Keratinocyte (primary cell): ENCODE measurements around the gene SLC23A2. TPM values are rescaled to one million over a fixed set of nuclear protein-coding genes. Genes with fewer than 3 reads are reported as not detected.
A peak's percentile ranks its signal among the peaks of the same experiment; 100 is the strongest.

Experiments used
- DNase-seq: peaks from one replicate; pipeline ENCODE4 v3.0.0-alpha.2; 2011; ENCODE audit warnings: low read depth, missing footprints, low spot score
- FAIRE-seq: peaks from 2 replicates; lab custom pipeline; 2011; peaks lifted over from hg19 to GRCh38; lab: Jason Lieb, UNC
- H2AFZ ChIP-seq: 2 replicates; pipeline ENCODE4 v1.6.0; 2012; ENCODE audit warnings: low read length, control low read depth, inconsistent platforms; ENCODE audit not compliant: control insufficient read depth
- H3K27ac ChIP-seq: 2 replicates; pipeline ENCODE4 v1.5.1; 2011; ENCODE audit warnings: low read length; ENCODE audit not compliant: control insufficient read depth, insufficient read depth
- H3K27me3 ChIP-seq: 3 replicates; pipeline ENCODE4 v1.6.0; 2011; ENCODE audit warnings: low read length; ENCODE audit not compliant: control insufficient read depth, insufficient read depth; ENCODE audit errors: extremely low read depth
- H3K36me3 ChIP-seq, 2 experiments: 2 replicates in 1 of 2; 3 replicates in 1 of 2; pipeline ENCODE4 v1.5.1; 2011; ENCODE audit warnings: low read length in 2 of 2, mild to moderate bottlenecking in 1 of 2; ENCODE audit not compliant: control insufficient read depth in 2 of 2, insufficient read depth in 2 of 2; ENCODE audit errors: extremely low read depth in 1 of 2
- H3K4me1 ChIP-seq: 3 replicates; pipeline ENCODE4 v1.5.1; 2011; ENCODE audit warnings: low read length; ENCODE audit not compliant: control insufficient read depth, insufficient read depth; ENCODE audit errors: extremely low read depth
- H3K4me2 ChIP-seq: 3 replicates; pipeline ENCODE4 v1.6.0; 2011; ENCODE audit warnings: low read depth, low read length; ENCODE audit not compliant: control insufficient read depth, insufficient read depth; ENCODE audit errors: extremely low read depth
- H3K4me3 ChIP-seq, 3 experiments: fragments of 200-600 bp in 1 of 3; sonication (generic) in 1 of 3; 2 replicates in 2 of 3; 3 replicates in 1 of 3; pipeline ENCODE4 v1.5.1; 2011 to 2016; ENCODE audit warnings: low read length in 3 of 3, mild to moderate bottlenecking in 3 of 3, control low read depth in 2 of 3, inconsistent platforms in 1 of 3, low read depth in 1 of 3, mixed read lengths in 1 of 3, mixed run types in 1 of 3, moderate library complexity in 1 of 3; ENCODE audit not compliant: control insufficient read depth in 2 of 3, insufficient read depth in 2 of 3; ENCODE audit errors: extremely low read depth in 1 of 3
- H3K79me2 ChIP-seq: 2 replicates; pipeline ENCODE4 v1.6.0; 2012; ENCODE audit warnings: low read length; ENCODE audit not compliant: control insufficient read depth, insufficient read depth
- H3K9ac ChIP-seq: 3 replicates; pipeline ENCODE4 v1.6.0; 2011; ENCODE audit warnings: low read length; ENCODE audit not compliant: control insufficient read depth, insufficient read depth; ENCODE audit errors: extremely low read depth
- H3K9me1 ChIP-seq: 3 replicates; pipeline ENCODE4 v1.6.0; 2011; ENCODE audit warnings: low read length; ENCODE audit not compliant: control insufficient read depth, insufficient read depth; ENCODE audit errors: extremely low read depth
- H3K9me3 ChIP-seq: 2 replicates; pipeline ENCODE4 v1.5.1; 2012; ENCODE audit warnings: low read depth, low read length; ENCODE audit not compliant: control insufficient read depth
- H4K20me1 ChIP-seq: 3 replicates; pipeline ENCODE4 v1.6.0; 2011; ENCODE audit warnings: low read length; ENCODE audit not compliant: control insufficient read depth, insufficient read depth; ENCODE audit errors: extremely low read depth
- EZH2 ChIP-seq: IDR thresholded peaks from one replicate; pipeline ENCODE4 v1.6.1; 2012; ENCODE audit warnings: inconsistent platforms, mild to moderate bottlenecking, low read length, moderate library complexity
- dilution Hi-C: fragments of 300-500 bp; cut with MboI; formaldehyde crosslinking; loops from one replicate; pipeline ENCODE4 v1.7.0; 2020; ENCODE audit warnings: low sequenced_read_pairs; ENCODE audit not compliant: extremely low pct_ligation_motif_present
- polyA plus RNA-seq, 5 experiments: library from polyadenylated mRNA; depleted of rRNA in 3 of 5; stranded (reverse) in 3 of 5; stranded (forward) in 1 of 5; unstranded in 1 of 5; fragments of >200 nt; gene quantifications; 1 replicate in 1 of 5; 2 replicates in 3 of 5; 3 replicates in 1 of 5; pipeline versions ENCODE4 v1.2.1 to v1.2.3, GENCODE V29; 2011 to 2012; ENCODE audit warnings: missing spikeins in 2 of 5, low read depth in 1 of 5, low replicate concordance in 1 of 5
- TF ChIP-seq, protein P1 (sequence below), 3 experiments: IDR thresholded peaks in 1 of 3; conservative IDR thresholded peaks in 1 of 3; optimal IDR thresholded peaks in 1 of 3; 2 replicates in 2 of 3; 3 replicates in 1 of 3; pipeline versions ENCODE3 to v1.5.1; 2011; ENCODE audit warnings: low read length in 3 of 3, mild to moderate bottlenecking in 3 of 3, moderate library complexity in 2 of 3, control low read depth in 1 of 3, inconsistent platforms in 1 of 3; ENCODE audit not compliant: insufficient read depth in 2 of 3; ENCODE audit errors: extremely low read depth in 1 of 3

Gene SLC23A2
- polyA plus RNA-seq, 1 donor (not counting 4 experiments of a cell fraction or from before 2014, with no cell fraction given): 13.4 TPM

GRCh38 chr20:4947817-4948559 lies 53.3 kb downstream of the SLC23A2 start:
- no peak for FAIRE-seq

DNA sequence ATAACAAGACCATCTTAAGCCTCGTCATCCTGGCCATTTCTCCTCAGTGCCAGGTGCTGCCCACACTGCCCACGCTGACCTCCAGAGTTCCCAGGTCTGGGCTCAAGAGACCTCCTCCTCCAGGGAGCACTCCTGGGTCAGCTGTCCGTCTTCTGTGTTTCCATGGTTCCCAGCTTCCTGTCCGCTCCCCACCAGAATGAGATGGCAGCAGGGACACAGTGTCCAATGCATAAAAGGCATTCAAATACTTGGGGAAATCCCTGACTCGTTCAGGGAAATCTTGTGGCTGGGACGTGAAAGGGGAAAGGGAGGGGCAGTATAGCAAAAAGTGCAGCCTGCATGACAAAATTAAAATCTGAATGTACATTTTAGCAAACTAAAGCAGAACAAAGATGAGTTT lies 54.3 kb downstream of the SLC23A2 start:
- Histone ChIP-seq H4K20me1 (no peaks in the 10 kb centered on the region), H3K27me3 (no peaks in the 10 kb centered on the region), H3K36me3 (peaks cover 0 to 2% of the 10 kb centered on the region in 2 experiments), H3K79me2 (peaks cover 2% of the 10 kb centered on the region), H2AFZ (no peak overlapping the region), H3K4me1 (peaks cover 19% of the 10 kb centered on the region), H3K9me3 (no peaks in the 10 kb centered on the region), H3K27ac (no peak overlapping the region), H3K9ac (no peak overlapping the region), H3K4me2 (no peak overlapping the region), H3K4me3 (no peak overlapping the region), H3K9me1 (no peaks in the 10 kb centered on the region)
- dilution Hi-C loops: no loop called here
- no peak for TF ChIP-seq EZH2
- TF ChIP-seq, protein P1, sequence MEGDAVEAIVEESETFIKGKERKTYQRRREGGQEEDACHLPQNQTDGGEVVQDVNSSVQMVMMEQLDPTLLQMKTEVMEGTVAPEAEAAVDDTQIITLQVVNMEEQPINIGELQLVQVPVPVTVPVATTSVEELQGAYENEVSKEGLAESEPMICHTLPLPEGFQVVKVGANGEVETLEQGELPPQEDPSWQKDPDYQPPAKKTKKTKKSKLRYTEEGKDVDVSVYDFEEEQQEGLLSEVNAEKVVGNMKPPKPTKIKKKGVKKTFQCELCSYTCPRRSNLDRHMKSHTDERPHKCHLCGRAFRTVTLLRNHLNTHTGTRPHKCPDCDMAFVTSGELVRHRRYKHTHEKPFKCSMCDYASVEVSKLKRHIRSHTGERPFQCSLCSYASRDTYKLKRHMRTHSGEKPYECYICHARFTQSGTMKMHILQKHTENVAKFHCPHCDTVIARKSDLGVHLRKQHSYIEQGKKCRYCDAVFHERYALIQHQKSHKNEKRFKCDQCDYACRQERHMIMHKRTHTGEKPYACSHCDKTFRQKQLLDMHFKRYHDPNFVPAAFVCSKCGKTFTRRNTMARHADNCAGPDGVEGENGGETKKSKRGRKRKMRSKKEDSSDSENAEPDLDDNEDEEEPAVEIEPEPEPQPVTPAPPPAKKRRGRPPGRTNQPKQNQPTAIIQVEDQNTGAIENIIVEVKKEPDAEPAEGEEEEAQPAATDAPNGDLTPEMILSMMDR (optimal IDR thresholded peaks at IDR 0.05 in 1 of 3, IDR thresholded peaks at IDR 0.05 in 1 of 3, conservative IDR thresholded peaks at IDR 0.05 in 1 of 3; ENCODE audit: extremely low read depth in 1 of 3, insufficient read depth in 2 of 3, low read length in 3 of 3): no peak
- DNase-seq (no peak), FAIRE-seq (no peak)

More at GRCh38 chr20:4947817-4948559, 53.3 kb downstream of the SLC23A2 start:
- H3K9me1 ChIP-seq: no peaks in the 10 kb centered on the region
- peaks cover 19% of the 10 kb centered on the region for H3K4me1 ChIP-seq
- no peak for DNase-seq
- H4K20me1 ChIP-seq: no peaks in the 10 kb centered on the region
- H3K4me2 ChIP-seq: no peak overlapping the region
- H2AFZ ChIP-seq: no peak overlapping the region
- H3K4me3 ChIP-seq: no peak overlapping the region
- peaks cover 0 to 2% of the 10 kb centered on the region in 2 experiments for H3K36me3 ChIP-seq
- no peaks in the 10 kb centered on the region for H3K9me3 ChIP-seq
- no peak overlapping the region for H3K9ac ChIP-seq
- H3K27ac ChIP-seq: no peak overlapping the region
- dilution Hi-C loops: no loop called here
- H3K27me3 ChIP-seq: no peaks in the 10 kb centered on the region
- TF ChIP-seq, protein P1 (optimal IDR thresholded peaks at IDR 0.05 in 1 of 3, IDR thresholded peaks at IDR 0.05 in 1 of 3, conservative IDR thresholded peaks at IDR 0.05 in 1 of 3; ENCODE audit: extremely low read depth in 1 of 3, insufficient read depth in 2 of 3, low read length in 3 of 3): peak in 1 of 3 experiments; percentile 5
- no peak for TF ChIP-seq EZH2
- peaks cover 2% of the 10 kb centered on the region for H3K79me2 ChIP-seq
